ENCODE measurements around the gene RAD51B. TPM values are rescaled to one million over a fixed set of nuclear protein-coding genes. Genes with fewer than 3 reads are reported as not detected.

Gene RAD51B
- total RNA-seq, 1 experiment from 2014 or later, result 16.7 TPM

DNA sequence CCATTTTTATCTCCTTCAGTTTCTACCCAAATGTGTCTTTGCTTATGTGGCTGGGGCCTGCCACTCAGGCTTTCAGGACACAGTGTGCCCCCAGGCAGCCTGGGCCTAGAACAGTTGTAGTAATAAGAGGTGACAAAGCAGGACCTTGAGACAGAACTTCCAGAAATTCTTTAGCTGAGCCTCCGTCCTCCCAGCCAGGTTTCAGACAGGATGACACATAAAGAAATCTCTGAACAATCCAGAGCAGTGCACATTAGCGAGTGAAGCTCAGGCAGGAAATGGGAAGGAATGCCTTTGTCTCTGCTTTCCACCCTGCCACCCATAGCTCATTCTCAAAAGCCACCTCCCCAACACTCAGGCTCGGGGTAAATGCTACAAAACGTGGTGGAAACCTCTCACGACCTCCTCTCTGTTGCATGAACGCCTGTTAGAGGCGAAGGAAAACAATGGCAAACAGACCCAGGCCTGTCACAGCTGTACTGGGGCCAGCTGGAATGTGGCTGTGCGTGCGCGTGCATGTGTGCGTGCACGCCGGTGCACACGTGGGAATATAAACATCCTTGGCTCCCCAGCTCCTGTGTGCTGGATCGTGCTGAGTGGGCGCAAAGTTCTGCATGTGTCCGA, 686.6 kb downstream of the RAD51B start:
- H3K14ac ChIP-seq (ENCODE audit: insufficient read depth, low read length), result no peak overlapping the region
- Mint-ChIP-seq H3K27me3 (ENCODE audit: low read depth) (no peaks in the 10 kb centered on the region), H3K9me3 (no peaks in the 10 kb centered on the region), H3K27ac (peak overlapping the region; percentile 2 to 66 (median 49); a peak in 4 of 7 replicates), H3K4me3 (peak overlapping the region in 1 of 2 experiments; percentile 63; a peak in 1 of 5 replicates), H3K36me3 (ENCODE audit: insufficient read depth in 1 of 3, low read depth in 3 of 3) (peaks cover 0 to 2% (median 0%) of the 10 kb centered on the region in 3 experiments; a peak in 2 of 7 replicates), H3K4me1 (peaks cover 32 to 45% of the 10 kb centered on the region in 2 experiments)
- no CpG with 5 or more reads among the region's 17 CpGs for WGBS (ENCODE audit: extremely low coverage, insufficient read length, low lambda C conversion rate)
- TF ChIP-seq, protein P1, sequence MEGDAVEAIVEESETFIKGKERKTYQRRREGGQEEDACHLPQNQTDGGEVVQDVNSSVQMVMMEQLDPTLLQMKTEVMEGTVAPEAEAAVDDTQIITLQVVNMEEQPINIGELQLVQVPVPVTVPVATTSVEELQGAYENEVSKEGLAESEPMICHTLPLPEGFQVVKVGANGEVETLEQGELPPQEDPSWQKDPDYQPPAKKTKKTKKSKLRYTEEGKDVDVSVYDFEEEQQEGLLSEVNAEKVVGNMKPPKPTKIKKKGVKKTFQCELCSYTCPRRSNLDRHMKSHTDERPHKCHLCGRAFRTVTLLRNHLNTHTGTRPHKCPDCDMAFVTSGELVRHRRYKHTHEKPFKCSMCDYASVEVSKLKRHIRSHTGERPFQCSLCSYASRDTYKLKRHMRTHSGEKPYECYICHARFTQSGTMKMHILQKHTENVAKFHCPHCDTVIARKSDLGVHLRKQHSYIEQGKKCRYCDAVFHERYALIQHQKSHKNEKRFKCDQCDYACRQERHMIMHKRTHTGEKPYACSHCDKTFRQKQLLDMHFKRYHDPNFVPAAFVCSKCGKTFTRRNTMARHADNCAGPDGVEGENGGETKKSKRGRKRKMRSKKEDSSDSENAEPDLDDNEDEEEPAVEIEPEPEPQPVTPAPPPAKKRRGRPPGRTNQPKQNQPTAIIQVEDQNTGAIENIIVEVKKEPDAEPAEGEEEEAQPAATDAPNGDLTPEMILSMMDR (conservative IDR thresholded peaks at IDR 0.05), result no peak
- no peaks in the 10 kb centered on the region for H3K23me2 ChIP-seq (ENCODE audit: insufficient read length, low read depth, low read length, poor library complexity, severe bottlenecking)
- H3K9ac ChIP-seq (ENCODE audit: extremely low read depth, insufficient read length, low read length), result no peak overlapping the region
- no peak overlapping the region for H3K56ac ChIP-seq (ENCODE audit: insufficient read length, low read depth, low read length)
- H2AK5ac ChIP-seq (ENCODE audit: insufficient read length, low read length), result no peak overlapping the region
- H4K5ac ChIP-seq (ENCODE audit: insufficient read length, low read depth, low read length), result no peak overlapping the region
- H4K8ac ChIP-seq (replicated peaks; ENCODE audit: insufficient read length, low read depth, low read length), result no peak overlapping the region
- H3K79me1 ChIP-seq (ENCODE audit: insufficient read depth, low read depth, low read length, poor library complexity, severe bottlenecking), result no peaks in the 10 kb centered on the region
- no peak overlapping the region for H2BK20ac ChIP-seq (ENCODE audit: low read depth, low read length, poor library complexity, severe bottlenecking)
- no peaks in the 10 kb centered on the region for H3K27me3 ChIP-seq (ENCODE audit: insufficient read depth, low read length)
- H2AFZ ChIP-seq (ENCODE audit: low read length), result no peak overlapping the region
- no peaks in the 10 kb centered on the region for H3K9me3 ChIP-seq (ENCODE audit: control insufficient read depth, low read depth, low read length)
- H3K23ac ChIP-seq (ENCODE audit: insufficient read length, low read depth, low read length), result no peak overlapping the region
- H3K4me2 ChIP-seq (ENCODE audit: insufficient read depth, insufficient read length, low read length), result no peak overlapping the region
- H2BK15ac ChIP-seq (ENCODE audit: low read depth, low read length), result no peak overlapping the region
- no peak overlapping the region for H3K27ac ChIP-seq (ENCODE audit: insufficient read length, low read depth, low read length)
- no peak overlapping the region for H3K4ac ChIP-seq (ENCODE audit: low read depth, low read length)
- peak overlapping the region; percentile 38 for H3K18ac ChIP-seq (ENCODE audit: insufficient read length, low read depth, low read length)
- H3K4me1 ChIP-seq (ENCODE audit: insufficient read depth, low read length), result peaks cover 5% of the 10 kb centered on the region; the same call in 1 of the 2 replicates
- no peak overlapping the region for H2BK120ac ChIP-seq (ENCODE audit: low read depth, low read length, poor library complexity, severe bottlenecking)
- no peak overlapping the region for H2BK12ac ChIP-seq (ENCODE audit: insufficient read length, low read depth, low read length)
- no peak overlapping the region for H3T11ph ChIP-seq (ENCODE audit: low read length)
- no peak overlapping the region for H4K91ac ChIP-seq (ENCODE audit: insufficient read length, low read depth, low read length)
- H2BK5ac ChIP-seq (ENCODE audit: insufficient read length, low read length), result no peak overlapping the region
- no peaks in the 10 kb centered on the region for H3K79me2 ChIP-seq (ENCODE audit: insufficient read depth, low read length)
- no peaks in the 10 kb centered on the region for H4K20me1 ChIP-seq (ENCODE audit: control insufficient read depth, insufficient read depth, insufficient read length)
- no peak for DNase-seq
